Parathyroid adenoma (tissue), 2 donors: Measurements from ENCODE around the gene TBCE.
"Not testable (repeated sequence)": the region's sequence is repeated elsewhere in the genome, so short reads cannot be mapped to it uniquely, and the experiment has no call there.

ENCODE experiments used
- H2AFZ ChIP-seq: fragments of 300-600 bp; sonication (generic); one replicate; pipeline ENCODE4 v1.7.0; 2017; ENCODE audit warnings: antibody characterized with exemption, mild to moderate bottlenecking
- H3K27ac ChIP-seq: fragments of 300-600 bp; sonication (generic); one replicate; pipeline ENCODE4 v1.7.0; 2017
- H3K27me3 ChIP-seq: fragments of 300-600 bp; sonication (generic); one replicate; pipeline ENCODE4 v1.7.0; 2017; ENCODE audit warnings: low read length; ENCODE audit not compliant: control insufficient read depth, insufficient read depth
- H3K36me3 ChIP-seq: fragments of 300-600 bp; sonication (generic); one replicate; pipeline ENCODE4 v1.7.0; 2017; ENCODE audit warnings: low read length; ENCODE audit not compliant: control insufficient read depth, insufficient read depth
- H3K4me1 ChIP-seq: fragments of 300-600 bp; sonication (generic); one replicate; pipeline ENCODE4 v1.7.0; 2017; ENCODE audit warnings: control low read depth
- H3K4me2 ChIP-seq: fragments of 300-600 bp; sonication (generic); one replicate; pipeline ENCODE4 v1.7.0; 2017; ENCODE audit warnings: low read length
- H3K4me3 ChIP-seq: fragments of 300-600 bp; sonication (generic); one replicate; pipeline ENCODE4 v1.7.0; 2017; ENCODE audit warnings: low read depth, low read length
- H3K79me2 ChIP-seq: fragments of 300-600 bp; sonication (generic); one replicate; pipeline ENCODE4 v1.7.0; 2017; ENCODE audit warnings: control low read depth
- H3K9ac ChIP-seq: fragments of 300-600 bp; sonication (generic); one replicate; pipeline ENCODE4 v1.7.0; 2017; ENCODE audit warnings: mild to moderate bottlenecking
- H3K9me3 ChIP-seq: fragments of 300-600 bp; sonication (generic); one replicate; pipeline ENCODE4 v1.7.0; 2017; ENCODE audit warnings: low read length; ENCODE audit not compliant: control insufficient read depth
- TF ChIP-seq, protein P1 (sequence below): fragments of 300-600 bp; sonication (generic); IDR thresholded peaks from one replicate; pipeline ENCODE4 v1.7.0; 2017; ENCODE audit warnings: antibody characterized with exemption, mild to moderate bottlenecking
- donor health status: primary hyperparathyroidism.

TBCE gene

DNA sequence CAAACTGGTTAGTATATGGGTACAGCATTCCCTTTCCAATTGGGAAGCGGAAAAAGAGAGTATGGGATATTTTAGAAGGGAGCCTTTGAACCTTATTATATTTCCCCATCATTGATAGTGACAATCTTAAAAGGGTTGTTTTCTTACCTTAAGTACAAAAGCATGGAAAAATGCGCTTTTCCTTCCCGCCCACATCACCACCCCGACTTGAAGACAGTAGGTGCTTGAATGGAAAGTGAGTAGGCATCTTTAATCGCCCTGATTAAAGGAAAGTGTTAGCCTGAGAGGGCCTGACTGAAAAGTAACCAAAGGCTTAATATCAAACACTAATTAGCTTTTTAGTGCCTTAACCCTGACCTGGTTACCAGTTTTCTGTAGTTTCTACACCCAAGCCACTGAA, 23.5 kb upstream of the TBCE start:
- Histone ChIP-seq H3K4me3 (no peak overlapping the region), H3K4me1 (no peaks in the 10 kb centered on the region), H3K79me2 (no peaks in the 10 kb centered on the region), H2AFZ (no peak overlapping the region), H3K9me3 (no peaks in the 10 kb centered on the region), H3K9ac (no peak overlapping the region), H3K27ac (no peak overlapping the region), H3K4me2 (no peak overlapping the region), H3K36me3 (no peaks in the 10 kb centered on the region), H3K27me3 (no peaks in the 10 kb centered on the region)
- TF ChIP-seq, protein P1, sequence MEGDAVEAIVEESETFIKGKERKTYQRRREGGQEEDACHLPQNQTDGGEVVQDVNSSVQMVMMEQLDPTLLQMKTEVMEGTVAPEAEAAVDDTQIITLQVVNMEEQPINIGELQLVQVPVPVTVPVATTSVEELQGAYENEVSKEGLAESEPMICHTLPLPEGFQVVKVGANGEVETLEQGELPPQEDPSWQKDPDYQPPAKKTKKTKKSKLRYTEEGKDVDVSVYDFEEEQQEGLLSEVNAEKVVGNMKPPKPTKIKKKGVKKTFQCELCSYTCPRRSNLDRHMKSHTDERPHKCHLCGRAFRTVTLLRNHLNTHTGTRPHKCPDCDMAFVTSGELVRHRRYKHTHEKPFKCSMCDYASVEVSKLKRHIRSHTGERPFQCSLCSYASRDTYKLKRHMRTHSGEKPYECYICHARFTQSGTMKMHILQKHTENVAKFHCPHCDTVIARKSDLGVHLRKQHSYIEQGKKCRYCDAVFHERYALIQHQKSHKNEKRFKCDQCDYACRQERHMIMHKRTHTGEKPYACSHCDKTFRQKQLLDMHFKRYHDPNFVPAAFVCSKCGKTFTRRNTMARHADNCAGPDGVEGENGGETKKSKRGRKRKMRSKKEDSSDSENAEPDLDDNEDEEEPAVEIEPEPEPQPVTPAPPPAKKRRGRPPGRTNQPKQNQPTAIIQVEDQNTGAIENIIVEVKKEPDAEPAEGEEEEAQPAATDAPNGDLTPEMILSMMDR, result no peak

DNA sequence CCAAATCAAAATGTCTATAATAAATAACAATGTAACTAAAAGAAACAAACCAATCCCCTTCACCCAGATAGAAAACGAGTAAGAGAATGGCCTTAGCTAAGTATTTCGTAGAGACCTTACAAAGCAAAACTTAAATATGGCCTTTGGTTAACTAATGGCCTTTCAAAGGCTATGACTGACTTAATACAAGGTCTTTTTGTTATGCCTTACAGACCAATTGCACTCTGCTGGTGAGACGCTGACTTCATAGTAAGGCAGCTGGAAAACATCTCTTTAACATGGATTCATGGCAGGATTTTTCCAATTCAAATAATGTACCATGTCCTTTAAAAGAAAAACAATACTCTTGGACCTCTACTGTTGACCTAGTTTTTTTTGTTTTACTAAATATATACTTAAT, 15.8 kb upstream of the TBCE start:
- no peak overlapping the region for H2AFZ ChIP-seq
- no peak overlapping the region for H3K4me2 ChIP-seq
- TF ChIP-seq, protein P1, result no peak
- H3K4me1 ChIP-seq, result no peaks in the 10 kb centered on the region
- H3K36me3 ChIP-seq, result no peaks in the 10 kb centered on the region
- no peaks in the 10 kb centered on the region for H3K27me3 ChIP-seq
- no peak overlapping the region for H3K9ac ChIP-seq
- no peak overlapping the region for H3K4me3 ChIP-seq
- H3K79me2 ChIP-seq, result no peaks in the 10 kb centered on the region
- H3K9me3 ChIP-seq, result no peaks in the 10 kb centered on the region
- H3K27ac ChIP-seq, result no peak overlapping the region

DNA sequence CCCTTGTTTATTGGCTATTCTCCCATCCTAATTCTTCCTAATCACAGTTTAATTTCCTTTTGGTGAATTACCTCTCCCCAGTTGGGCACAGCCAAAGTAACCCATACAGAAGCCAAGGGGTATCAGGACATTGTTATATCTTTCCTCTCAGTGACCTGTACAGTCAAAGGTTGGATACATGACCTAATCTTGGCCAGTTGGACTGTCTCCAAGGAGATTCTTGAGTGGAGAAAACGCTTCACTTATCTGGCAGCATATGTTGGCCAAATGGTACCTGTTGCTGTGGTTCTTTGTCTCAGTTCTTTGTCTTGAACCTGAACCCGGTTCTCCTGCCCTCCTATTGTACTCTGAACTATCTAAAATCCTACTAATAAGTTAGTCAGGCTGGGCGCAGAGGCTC, 15.3 kb upstream of the TBCE start:
- Histone ChIP-seq H3K9me3 (no peaks in the 10 kb centered on the region), H3K4me3 (no peak overlapping the region), H3K79me2 (no peaks in the 10 kb centered on the region), H2AFZ (no peak overlapping the region), H3K27me3 (no peaks in the 10 kb centered on the region), H3K4me1 (no peaks in the 10 kb centered on the region), H3K27ac (no peak overlapping the region), H3K9ac (no peak overlapping the region), H3K36me3 (no peaks in the 10 kb centered on the region), H3K4me2 (no peak overlapping the region)
- TF ChIP-seq, protein P1, result no peak

DNA sequence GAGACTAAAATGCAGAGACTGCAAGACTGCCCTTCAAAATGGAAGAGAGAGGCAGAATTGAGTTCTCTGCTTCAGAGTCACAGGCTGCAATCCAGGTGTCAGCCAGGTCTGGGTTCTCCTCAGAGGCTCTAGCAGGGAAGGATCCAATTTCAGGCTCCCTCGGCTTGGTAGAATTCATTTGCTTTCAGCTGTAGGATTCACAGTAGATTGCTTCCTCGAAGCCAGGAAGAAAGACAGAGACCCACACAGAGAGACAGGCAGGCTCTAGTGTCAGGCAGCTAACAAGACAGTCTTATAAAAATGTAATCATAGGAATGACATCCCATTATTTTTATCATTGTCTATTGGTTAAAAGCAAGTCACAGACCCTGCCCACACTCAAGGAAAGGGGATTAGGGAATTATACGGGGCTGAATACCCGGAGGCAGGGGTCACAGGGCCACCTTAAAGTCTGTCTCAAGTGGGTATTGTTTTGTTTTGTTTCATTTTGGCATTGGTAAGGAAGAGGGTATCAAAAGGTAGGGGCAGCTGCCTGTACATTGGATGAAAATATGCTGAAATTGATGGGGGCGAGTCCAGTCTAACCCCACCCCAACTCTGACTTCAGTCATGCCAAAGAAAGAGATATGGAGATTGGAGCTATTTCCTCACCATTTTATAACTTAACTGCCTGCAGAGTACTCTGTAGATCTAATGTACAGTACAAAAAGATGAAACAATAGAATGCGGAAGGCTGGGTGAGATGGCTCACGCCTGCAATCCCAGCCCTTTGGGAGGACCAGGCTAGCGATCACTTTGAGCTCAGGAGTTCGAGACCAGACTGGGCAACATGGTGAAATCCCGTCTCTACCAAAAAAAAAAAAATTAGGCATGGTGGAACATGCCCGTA, 9.5 kb upstream of the TBCE start:
- Histone ChIP-seq H3K4me3 (no peak overlapping the region), H3K36me3 (no peaks in the 10 kb centered on the region), H3K27me3 (no peaks in the 10 kb centered on the region), H3K27ac (no peak overlapping the region), H2AFZ (peak overlapping the region; percentile 60), H3K4me2 (no peak overlapping the region), H3K9ac (no peak overlapping the region), H3K4me1 (no peaks in the 10 kb centered on the region), H3K9me3 (no peaks in the 10 kb centered on the region), H3K79me2 (no peaks in the 10 kb centered on the region)
- TF ChIP-seq, protein P1, result no peak

DNA sequence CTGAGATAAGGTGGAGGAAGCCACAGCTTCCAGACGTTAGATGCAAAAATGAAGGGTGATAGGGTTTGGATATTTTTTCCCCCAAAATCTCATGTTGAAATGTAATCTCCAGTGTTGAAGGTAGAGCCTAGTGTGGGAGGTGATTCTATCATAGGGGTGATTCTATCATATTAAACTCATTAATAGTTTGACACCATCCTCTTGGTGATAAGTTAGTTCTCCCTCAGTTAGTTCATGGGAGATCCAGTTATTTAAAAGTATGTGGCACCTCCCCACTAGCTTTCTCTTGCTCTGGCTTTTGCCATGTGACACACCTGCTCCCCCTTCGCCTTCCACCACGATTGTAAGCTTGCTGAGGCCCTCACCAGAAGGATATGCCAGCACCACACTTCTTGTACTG, 8.3 kb upstream of the TBCE start:
- H2AFZ ChIP-seq, result no peak overlapping the region
- no peaks in the 10 kb centered on the region for H3K9me3 ChIP-seq
- no peak overlapping the region for H3K27ac ChIP-seq
- H3K4me1 ChIP-seq, result no peaks in the 10 kb centered on the region
- no peaks in the 10 kb centered on the region for H3K36me3 ChIP-seq
- H3K4me2 ChIP-seq, result no peak overlapping the region
- no peak overlapping the region for H3K9ac ChIP-seq
- no peaks in the 10 kb centered on the region for H3K27me3 ChIP-seq
- H3K4me3 ChIP-seq, result no peak overlapping the region
- TF ChIP-seq, protein P1, result no peak
- no peaks in the 10 kb centered on the region for H3K79me2 ChIP-seq

DNA sequence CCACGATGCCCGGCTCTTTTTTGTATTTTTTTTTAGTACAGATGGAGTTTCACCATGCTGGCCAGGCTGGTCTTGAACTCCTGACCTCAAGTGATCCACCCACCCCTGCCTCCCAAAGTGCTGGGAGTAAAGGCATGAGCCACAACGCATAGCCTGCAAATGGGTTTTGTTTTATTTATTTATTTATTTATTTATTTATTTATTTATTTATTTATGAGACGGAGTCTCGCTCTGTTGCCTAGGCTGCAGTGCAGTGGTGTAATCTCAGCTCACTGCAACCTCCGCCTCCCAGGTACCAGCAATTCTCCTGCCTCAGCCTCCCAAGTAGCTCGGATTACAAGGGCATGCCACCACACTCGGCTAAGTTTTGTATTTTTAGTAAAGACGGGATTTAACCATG, 3.0 kb upstream of the TBCE start:
- H3K27me3 ChIP-seq, H3K27ac ChIP-seq, H3K79me2 ChIP-seq, H3K9me3 ChIP-seq, H3K9ac ChIP-seq, H3K4me3 ChIP-seq, H3K36me3 ChIP-seq, H3K4me1 ChIP-seq, H2AFZ ChIP-seq, H3K4me2 ChIP-seq: not testable (repeated sequence)
